ENCODE measurements around the gene TMEM42.

DNA sequence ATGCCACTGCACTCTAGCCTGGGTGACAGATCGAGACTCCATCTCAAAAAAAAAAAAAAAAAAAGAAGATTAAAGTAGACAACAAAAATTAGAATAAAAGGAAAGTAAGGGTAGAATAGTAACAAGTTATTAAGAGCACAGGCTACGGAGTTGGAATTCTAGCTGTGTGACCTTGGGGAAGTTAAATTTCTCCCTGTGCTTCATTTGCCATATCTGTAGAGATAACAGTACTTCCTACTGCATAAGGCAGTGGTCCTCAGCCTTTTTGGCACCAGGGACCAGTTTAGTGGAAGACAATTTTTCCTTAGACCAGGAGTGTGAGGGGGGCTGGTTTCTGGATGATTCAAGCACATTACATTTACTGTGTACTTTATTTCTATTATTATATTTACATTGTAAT is 28.7 kb upstream of the TMEM42 start:
- TF ChIP-seq TCF12 (IDR thresholded peaks at IDR 0.05) (no peak), CHD2 (IDR thresholded peaks at IDR 0.05; ENCODE audit: low read length, partially characterized antibody) (no peak)
- TF ChIP-seq, protein P1, sequence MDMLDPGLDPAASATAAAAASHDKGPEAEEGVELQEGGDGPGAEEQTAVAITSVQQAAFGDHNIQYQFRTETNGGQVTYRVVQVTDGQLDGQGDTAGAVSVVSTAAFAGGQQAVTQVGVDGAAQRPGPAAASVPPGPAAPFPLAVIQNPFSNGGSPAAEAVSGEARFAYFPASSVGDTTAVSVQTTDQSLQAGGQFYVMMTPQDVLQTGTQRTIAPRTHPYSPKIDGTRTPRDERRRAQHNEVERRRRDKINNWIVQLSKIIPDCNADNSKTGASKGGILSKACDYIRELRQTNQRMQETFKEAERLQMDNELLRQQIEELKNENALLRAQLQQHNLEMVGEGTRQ (IDR thresholded peaks at IDR 0.05; ENCODE audit: borderline replicate concordance, low read depth, low read length): no peak
